Thyroid gland (tissue), 4 donors: Measurements from ENCODE around the gene LRMDA.

Experiments
- CTCF ChIP-seq, 6 experiments: fragments of 200-600 bp in 3 of 6; fragments of 450-650 bp in 3 of 6; sonication (generic) in 3 of 6; IDR thresholded peaks; one replicate each; pipeline ENCODE4 v1.5.1; 2016 to 2019; ENCODE audit warnings: antibody characterized with exemption in 6 of 6, mild to moderate bottlenecking in 2 of 6, inconsistent platforms in 1 of 6, moderate library complexity in 1 of 6
- POLR2A ChIP-seq, 2 donors: fragments of 450-650 bp; IDR thresholded peaks; one replicate each; pipeline ENCODE4 v1.6.1; 2017; ENCODE audit warnings: antibody characterized with exemption in 2 of 2, mild to moderate bottlenecking in 2 of 2, moderate library complexity in 1 of 2

- TF ChIP-seq CTCF (IDR thresholded peaks at IDR 0.05), result no peak
- TF ChIP-seq POLR2A (IDR thresholded peaks at IDR 0.05), result no peak
These were observed 53.3 kb downstream of the LRMDA start for GRCh38 chr10:75484717-75485116.
